ENCODE measurements around the gene XCR1. TPM values are rescaled to one million over a fixed set of nuclear protein-coding genes. Genes with fewer than 3 reads are reported as not detected.

The XCR1 gene
- total and polyA plus RNA-seq, 2 experiments from 2014 or later, result not detected

GRCh38 chr3:46070595-46071093 is 43.4 kb upstream of the XCR1 start:
- 74 to 81% methylated on average over 1 of the region's 1 CpG for WGBS, 2 experiments (ENCODE audit: low coverage in 1 of 2, low lambda C conversion rate in 2 of 2, missing lambda C conversion rate in 2 of 2)
- TF ChIP-seq EZH2phosphoT487 (IDR thresholded peaks at IDR 0.05; ENCODE audit: insufficient read depth, low read depth), result no peak
- no peak for TF ChIP-seq EZH2 (IDR thresholded peaks at IDR 0.05; ENCODE audit: insufficient read depth, poor library complexity, severe bottlenecking)
- in situ Hi-C loops (cut with MboI), result loop anchor here (5.0 kb wide), 1 partner anchor 318 kb away; no protein-coding TSS in a partner anchor

GRCh38 chr3:46068501-46068900 is 41.2 kb upstream of the XCR1 start:
- Histone ChIP-seq H2AFZ (no peak overlapping the region), H4K20me1 (ENCODE audit: insufficient read depth) (no peaks in the 10 kb centered on the region), H3K9ac (no peak overlapping the region), H3K79me2 (ENCODE audit: insufficient read depth) (no peaks in the 10 kb centered on the region), H3K4me1 (ENCODE audit: insufficient read depth) (no peaks in the 10 kb centered on the region), H3K9me2 (ENCODE audit: insufficient read depth) (no peaks in the 10 kb centered on the region), H3K27ac (no peak overlapping the region), H3K4me3 (no peak overlapping the region), H3F3A (ENCODE audit: insufficient read depth) (no peaks in the 10 kb centered on the region), H3K36me3 (ENCODE audit: low read depth) (no peaks in the 10 kb centered on the region), H3K27me3 (replicated peaks; ENCODE audit: insufficient read depth) (peaks cover 55% of the 10 kb centered on the region), H3K4me2 (ENCODE audit: unreplicated experiment) (no peak overlapping the region), H3K9me3 (ENCODE audit: low read depth) (no peaks in the 10 kb centered on the region)
- DNase-seq, result no peak
- in situ Hi-C loops (cut with MboI), result no loop called here
- WGBS, 2 experiments (ENCODE audit: low coverage in 1 of 2, low lambda C conversion rate in 2 of 2, missing lambda C conversion rate in 2 of 2), result 76 to 78% methylated on average over 4 of the region's 4 CpGs
- TF ChIP-seq EZH2phosphoT487 (IDR thresholded peaks at IDR 0.05; ENCODE audit: insufficient read depth, low read depth) (no peak), EZH2 (IDR thresholded peaks at IDR 0.05; ENCODE audit: insufficient read depth, poor library complexity, severe bottlenecking) (no peak)

More at GRCh38 chr3:46070595-46071093, 43.4 kb upstream of the XCR1 start:
- Histone ChIP-seq H3F3A (ENCODE audit: insufficient read depth) (no peaks in the 10 kb centered on the region), H3K36me3 (ENCODE audit: low read depth) (no peaks in the 10 kb centered on the region), H3K79me2 (ENCODE audit: insufficient read depth) (no peaks in the 10 kb centered on the region), H3K27ac (no peak overlapping the region), H3K4me2 (ENCODE audit: unreplicated experiment) (no peak overlapping the region), H3K27me3 (replicated peaks; ENCODE audit: insufficient read depth) (peaks cover 37% of the 10 kb centered on the region), H4K20me1 (ENCODE audit: insufficient read depth) (no peaks in the 10 kb centered on the region), H3K9me3 (ENCODE audit: low read depth) (no peaks in the 10 kb centered on the region), H3K9me2 (ENCODE audit: insufficient read depth) (no peaks in the 10 kb centered on the region), H3K4me1 (ENCODE audit: insufficient read depth) (no peaks in the 10 kb centered on the region), H3K4me3 (no peak overlapping the region), H3K9ac (no peak overlapping the region), H2AFZ (no peak overlapping the region)
- no peak for DNase-seq

GRCh38 chr3:46067401-46067800 is 40.1 kb upstream of the XCR1 start:
- no peak overlapping the region for H3K4me3 ChIP-seq
- no peak for DNase-seq
- H3F3A ChIP-seq (ENCODE audit: insufficient read depth), result no peaks in the 10 kb centered on the region
- no peak overlapping the region for H3K27ac ChIP-seq
- H3K79me2 ChIP-seq (ENCODE audit: insufficient read depth), result no peaks in the 10 kb centered on the region
- no peaks in the 10 kb centered on the region for H3K4me1 ChIP-seq (ENCODE audit: insufficient read depth)
- no peaks in the 10 kb centered on the region for H4K20me1 ChIP-seq (ENCODE audit: insufficient read depth)
- TF ChIP-seq EZH2 (IDR thresholded peaks at IDR 0.05; ENCODE audit: insufficient read depth, poor library complexity, severe bottlenecking) (no peak), EZH2phosphoT487 (IDR thresholded peaks at IDR 0.05; ENCODE audit: insufficient read depth, low read depth) (no peak)
- no peak overlapping the region for H3K4me2 ChIP-seq (ENCODE audit: unreplicated experiment)
- no peak overlapping the region for H3K9ac ChIP-seq
- H3K27me3 ChIP-seq (replicated peaks; ENCODE audit: insufficient read depth), result peaks cover 55% of the 10 kb centered on the region
- no peaks in the 10 kb centered on the region for H3K9me2 ChIP-seq (ENCODE audit: insufficient read depth)
- in situ Hi-C loops (cut with MboI), result no loop called here
- H2AFZ ChIP-seq, result no peak overlapping the region
- no peaks in the 10 kb centered on the region for H3K36me3 ChIP-seq (ENCODE audit: low read depth)
- no peaks in the 10 kb centered on the region for H3K9me3 ChIP-seq (ENCODE audit: low read depth)

GRCh38 chr3:46065750-46066256 is 38.5 kb upstream of the XCR1 start:
- TF ChIP-seq EZH2phosphoT487 (IDR thresholded peaks at IDR 0.05; ENCODE audit: insufficient read depth, low read depth) (no peak), EZH2 (IDR thresholded peaks at IDR 0.05; ENCODE audit: insufficient read depth, poor library complexity, severe bottlenecking) (no peak)
- Histone ChIP-seq H3F3A (ENCODE audit: insufficient read depth) (no peaks in the 10 kb centered on the region), H3K79me2 (ENCODE audit: insufficient read depth) (no peaks in the 10 kb centered on the region), H4K20me1 (ENCODE audit: insufficient read depth) (no peaks in the 10 kb centered on the region), H3K27ac (no peak overlapping the region), H3K9me3 (ENCODE audit: low read depth) (no peaks in the 10 kb centered on the region), H3K27me3 (replicated peaks; ENCODE audit: insufficient read depth) (peaks cover 48% of the 10 kb centered on the region), H3K9me2 (ENCODE audit: insufficient read depth) (no peaks in the 10 kb centered on the region), H3K36me3 (ENCODE audit: low read depth) (no peaks in the 10 kb centered on the region), H3K9ac (no peak overlapping the region), H2AFZ (no peak overlapping the region), H3K4me3 (no peak overlapping the region), H3K4me2 (ENCODE audit: unreplicated experiment) (no peak overlapping the region), H3K4me1 (ENCODE audit: insufficient read depth) (no peaks in the 10 kb centered on the region)
- DNase-seq, result no peak
- WGBS, 2 experiments (ENCODE audit: low coverage in 1 of 2, low lambda C conversion rate in 2 of 2, missing lambda C conversion rate in 2 of 2), result 63 to 81% methylated on average over 7 to 8 of the region's 8 CpGs
- in situ Hi-C loops (cut with MboI), result no loop called here

DNA sequence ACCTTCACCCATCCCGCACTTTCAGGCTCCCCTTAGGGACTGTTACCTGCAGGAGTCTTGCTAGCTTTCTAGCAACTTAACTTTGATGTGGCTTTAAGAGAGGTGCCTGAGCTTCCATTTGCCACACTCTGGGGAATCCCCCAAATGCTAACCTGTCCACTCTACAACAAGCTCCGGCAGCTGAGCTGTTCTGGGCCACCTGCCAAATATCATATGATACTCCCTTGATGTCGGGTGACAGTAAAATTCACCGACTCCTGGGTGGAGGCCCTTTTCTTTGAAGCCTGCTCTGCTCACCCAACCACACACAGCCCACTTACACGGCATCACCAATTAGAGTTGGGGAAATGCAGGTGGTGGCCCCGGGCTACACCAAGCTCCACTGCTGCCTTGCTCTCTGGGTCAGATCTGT is 38.0 kb upstream of the XCR1 start:
- Histone ChIP-seq H3K4me2 (ENCODE audit: unreplicated experiment) (no peak overlapping the region), H3K9ac (no peak overlapping the region), H3K27ac (no peak overlapping the region), H3F3A (ENCODE audit: insufficient read depth) (no peaks in the 10 kb centered on the region), H3K4me3 (no peak overlapping the region), H3K9me3 (ENCODE audit: low read depth) (no peaks in the 10 kb centered on the region), H3K9me2 (ENCODE audit: insufficient read depth) (no peaks in the 10 kb centered on the region), H3K4me1 (ENCODE audit: insufficient read depth) (no peaks in the 10 kb centered on the region), H3K36me3 (ENCODE audit: low read depth) (no peaks in the 10 kb centered on the region), H4K20me1 (ENCODE audit: insufficient read depth) (no peaks in the 10 kb centered on the region), H3K79me2 (ENCODE audit: insufficient read depth) (no peaks in the 10 kb centered on the region), H3K27me3 (replicated peaks; ENCODE audit: insufficient read depth) (peaks cover 48% of the 10 kb centered on the region), H2AFZ (no peak overlapping the region)
- DNase-seq, result no peak
- in situ Hi-C loops (cut with MboI), result no loop called here
- 2 to 3% methylated on average over 6 of the region's 6 CpGs for WGBS, 2 experiments (ENCODE audit: low coverage in 1 of 2, low lambda C conversion rate in 2 of 2, missing lambda C conversion rate in 2 of 2)
- TF ChIP-seq EZH2phosphoT487 (IDR thresholded peaks at IDR 0.05; ENCODE audit: insufficient read depth, low read depth) (no peak), EZH2 (IDR thresholded peaks at IDR 0.05; ENCODE audit: insufficient read depth, poor library complexity, severe bottlenecking) (no peak)

Data from GM23248 (cell line).